IMR-90 (cell line): ENCODE results near the gene JAKMIP1. TPM values are rescaled to one million over a fixed set of nuclear protein-coding genes. Genes with fewer than 3 reads are reported as not detected.

ENCODE experiments used
- ATAC-seq: fragments of 200-7000 bp; cut with Tn5 transposase; 2 replicates; pipeline ENCODE4 v1.9.1; 2020; ENCODE audit warnings: low read depth, mild to moderate bottlenecking, moderate library complexity
- BruUV-seq: library from RNA; stranded (reverse); fragments of 400-500 nt; replicated peaks from 2 replicates; lab custom pipeline; 2021; lab: Mats Ljungman, UMichigan
- CTCF ChIA-PET: fragments of 300-600 bp; formaldehyde crosslinking; extraction: SDS; loops from one replicate; lab custom pipeline; 2021; ENCODE audit warnings: antibody characterized with exemption; lab: Yijun Ruan, JAX
- POLR2A ChIA-PET: fragments of 300-600 bp; sonication (Branson Sonifier 250); formaldehyde crosslinking; loops from one replicate; lab custom pipeline; 2022; ENCODE audit warnings: antibody characterized with exemption; ENCODE audit not compliant: unreplicated experiment; lab: Charles Lee
- DNase-seq: peaks from one replicate; pipeline ENCODE4 v3.0.0; 2013
- H2AFZ ChIP-seq: replicated peaks from 2 replicates; pipeline ENCODE3; 2013; ENCODE audit warnings: low read length, mild to moderate bottlenecking; ENCODE audit not compliant: poor library complexity
- H2AK5ac ChIP-seq: 2 replicates; pipeline ENCODE4 v1.6.1; 2013; ENCODE audit warnings: low read depth, low read length, inconsistent platforms
- H2AK9ac ChIP-seq: replicated peaks from 2 replicates; pipeline ENCODE3; 2013; ENCODE audit warnings: mild to moderate bottlenecking, low read depth, low read length, moderate library complexity; ENCODE audit not compliant: poor library complexity
- H2BK120ac ChIP-seq: 2 replicates; pipeline ENCODE4 v1.6.1; 2013; ENCODE audit warnings: low read depth, low read length, inconsistent platforms
- H2BK15ac ChIP-seq: 3 replicates; pipeline ENCODE4 v1.6.1; 2013; ENCODE audit warnings: low read depth, low read length, inconsistent platforms
- H2BK20ac ChIP-seq: 2 replicates; pipeline ENCODE4 v1.6.1; 2013; ENCODE audit warnings: low read depth, mild to moderate bottlenecking, inconsistent platforms, low read length, moderate library complexity
- H2BK5ac ChIP-seq: 2 replicates; pipeline ENCODE4 v1.6.1; 2013; ENCODE audit warnings: mild to moderate bottlenecking, low read depth, low read length, inconsistent platforms; ENCODE audit not compliant: poor library complexity, severe bottlenecking
- H3K14ac ChIP-seq: replicated peaks from 2 replicates; pipeline ENCODE4 v1.6.1; 2013; ENCODE audit warnings: low read depth, low read length, inconsistent platforms
- H3K18ac ChIP-seq: 2 replicates; pipeline ENCODE4 v1.6.1; 2013; ENCODE audit warnings: low read depth, low read length, control low read depth
- H3K23ac ChIP-seq: 2 replicates; pipeline ENCODE4 v1.6.1; 2013; ENCODE audit warnings: low read depth, low read length, inconsistent platforms
- H3K27ac ChIP-seq: 2 replicates; pipeline ENCODE4 v1.5.1; 2013; ENCODE audit warnings: mild to moderate bottlenecking, control low read depth, low read length; ENCODE audit not compliant: insufficient read depth
- H3K27me3 ChIP-seq: 2 replicates; pipeline ENCODE4 v1.6.1; 2013; ENCODE audit warnings: low read length; ENCODE audit not compliant: control insufficient read depth, insufficient read depth
- H3K36me3 ChIP-seq: 2 replicates; pipeline ENCODE4 v1.6.1; 2013; ENCODE audit warnings: low read length, mixed read lengths; ENCODE audit not compliant: control insufficient read depth, insufficient read depth
- H3K4ac ChIP-seq: 2 replicates; pipeline ENCODE4 v1.6.1; 2013; ENCODE audit warnings: low read depth, low read length, inconsistent platforms
- H3K4me1 ChIP-seq: 2 replicates; pipeline ENCODE4 v1.6.1; 2013; ENCODE audit warnings: low read length, mixed read lengths; ENCODE audit not compliant: control insufficient read depth, insufficient read depth
- H3K4me2 ChIP-seq: 2 replicates; pipeline ENCODE4 v1.6.1; 2013; ENCODE audit warnings: low read depth, mild to moderate bottlenecking, control low read depth, low read length, moderate library complexity
- H3K4me3 ChIP-seq: 2 replicates; pipeline ENCODE4 v1.5.1; 2013; ENCODE audit warnings: low read depth, mild to moderate bottlenecking, control low read depth, low read length, moderate library complexity; ENCODE audit not compliant: insufficient read depth
- H3K56ac ChIP-seq: 2 replicates; pipeline ENCODE4 v1.6.1; 2013; ENCODE audit warnings: low read length, inconsistent platforms; ENCODE audit not compliant: insufficient read depth; ENCODE audit errors: extremely low read depth
- H3K79me1 ChIP-seq, 2 experiments: 2 replicates each; pipeline ENCODE4 v1.6.1; 2013; ENCODE audit warnings: low read length in 2 of 2, inconsistent platforms in 1 of 2, low read depth in 1 of 2
- H3K9ac ChIP-seq: 2 replicates; pipeline ENCODE4 v1.6.1; 2013; ENCODE audit warnings: low read depth, low read length, control low read depth
- H3K9me1 ChIP-seq: 2 replicates; pipeline ENCODE4 v1.6.1; 2013; ENCODE audit warnings: low read length, inconsistent platforms; ENCODE audit not compliant: insufficient read depth
- H3K9me3 ChIP-seq: 2 replicates; pipeline ENCODE4 v1.6.1; 2013; ENCODE audit warnings: low read length; ENCODE audit not compliant: control insufficient read depth, insufficient read depth
- H4K20me1 ChIP-seq: 2 replicates; pipeline ENCODE4 v1.6.1; 2013; ENCODE audit warnings: low read length, inconsistent platforms; ENCODE audit not compliant: insufficient read depth
- H4K5ac ChIP-seq: 2 replicates; pipeline ENCODE4 v1.6.1; 2013; ENCODE audit warnings: mild to moderate bottlenecking, low read depth, low read length, control low read depth
- H4K8ac ChIP-seq, 2 experiments: 2 replicates each; pipeline ENCODE4 v1.6.1; 2013; ENCODE audit warnings: low read depth in 2 of 2, low read length in 2 of 2, control low read depth in 1 of 2, inconsistent platforms in 1 of 2
- H4K91ac ChIP-seq: 2 replicates; pipeline ENCODE4 v1.6.1; 2013; ENCODE audit warnings: low read depth, low read length, inconsistent platforms; ENCODE audit not compliant: insufficient read depth
- CHD1 ChIP-seq: IDR thresholded peaks from 2 replicates; pipeline ENCODE4 v1.6.1; 2012; ENCODE audit warnings: low read depth, low read length, improper control_type of control experiment
- MAZ ChIP-seq: IDR thresholded peaks from 2 replicates; pipeline ENCODE4 v1.6.1; 2012; ENCODE audit warnings: low read depth, mild to moderate bottlenecking, low read length, improper control_type of control experiment, moderate library complexity, borderline replicate concordance
- POLR2A ChIP-seq: IDR thresholded peaks from 2 replicates; pipeline ENCODE4 v1.6.1; 2012; ENCODE audit warnings: mild to moderate bottlenecking, low read depth, low read length
- SMC3 ChIP-seq: fragments of 150-350 bp; IDR thresholded peaks from 2 replicates; pipeline ENCODE4 v1.6.1; 2016; ENCODE audit warnings: low read depth, mild to moderate bottlenecking, antibody characterized with exemption, low read length, moderate library complexity
- USF2 ChIP-seq: fragments of 150-350 bp; IDR thresholded peaks from 2 replicates; pipeline ENCODE4 v1.6.1; 2017; ENCODE audit warnings: mild to moderate bottlenecking, antibody characterized with exemption, low read length, low read depth
- WGBS, 2 experiments: methylation state at CpG; one replicate each; pipeline versions ENCODE4 v1.1.5 to v1.1.7; 2013; ENCODE audit warnings: missing lambda C conversion rate in 2 of 2; ENCODE audit not compliant: insufficient read length in 1 of 2; ENCODE audit errors: extremely low coverage in 2 of 2; 5-methylcytosine and 5-hydroxymethylcytosine counted together
- dilution Hi-C: fragments of 300-500 bp; cut with HindIII; formaldehyde crosslinking; loops from one replicate; pipeline ENCODE4 v1.14.3; 2018; ENCODE audit warnings: low sequenced_read_pairs; ENCODE audit not compliant: unreplicated experiment
- in situ Hi-C: fragments of 300-500 bp; cut with MboI; formaldehyde crosslinking; loops from 3 replicates; pipeline ENCODE4 v1.14.3; 2019; ENCODE audit warnings: low sequenced_read_pairs, inconsistent platforms, mixed read lengths
- intact Hi-C: fragments of 100-400 bp; cut with micrococcal nuclease; formaldehyde crosslinking; loops from 2 replicates; pipeline ENCODE4 v1.10.0; 2022
- polyA plus RNA-seq, 3 experiments: library from polyadenylated mRNA; depleted of rRNA; stranded (reverse); fragments of >200 nt; gene quantifications; 2 replicates each; pipeline ENCODE4 v1.2.3, GENCODE V29; 2012; ENCODE audit warnings: low replicate concordance in 1 of 3
- total RNA-seq: library from RNA; depleted of rRNA; stranded (reverse); fragments of >200 nt; gene quantifications from 2 replicates; pipeline ENCODE4 v1.2.3, GENCODE V29; 2012

JAKMIP1 gene
- total and polyA plus RNA-seq, 2 of the 4 experiments (the other 2 are of a cell fraction), result not detected

GRCh38 chr4:6142511-6142910, 57.8 kb downstream of the JAKMIP1 start:
- Histone ChIP-seq H2AK9ac (no peak overlapping the region), H3K4ac (no peak overlapping the region), H3K4me3 (no peak overlapping the region), H3K4me1 (no peaks in the 10 kb centered on the region), H3K27ac (no peak overlapping the region), H4K91ac (no peak overlapping the region), H3K14ac (no peak overlapping the region), H3K36me3 (no peaks in the 10 kb centered on the region), H4K8ac (no peak overlapping the region), H2BK5ac (no peak overlapping the region), H3K79me1 (no peaks in the 10 kb centered on the region), H3K4me2 (no peak overlapping the region), H3K27me3 (no peaks in the 10 kb centered on the region), H3K18ac (no peak overlapping the region), H3K56ac (no peak overlapping the region), H2BK120ac (no peak overlapping the region), H4K20me1 (no peaks in the 10 kb centered on the region), H3K9me3 (peaks cover 10% of the 10 kb centered on the region; the same call in 1 of the 2 replicates), H2AK5ac (no peak overlapping the region), H4K5ac (no peak overlapping the region), H3K23ac (no peak overlapping the region), H2BK15ac (no peak overlapping the region), H2BK20ac (no peak overlapping the region), H2AFZ (no peak overlapping the region), H3K9me1 (no peaks in the 10 kb centered on the region), H3K9ac (no peak overlapping the region)
- TF ChIP-seq SMC3, result no peak
- no peak for TF ChIP-seq CHD1
- TF ChIP-seq POLR2A, result no peak
- TF ChIP-seq USF2, result no peak
- TF ChIP-seq MAZ, result no peak
- in situ Hi-C loops (loop anchor here (25.0 kb wide), 1 partner anchor 105 kb away; no protein-coding TSS in a partner anchor), dilution Hi-C loops (no loop called here), intact Hi-C loops (no loop called here)
- ChIA-PET POLR2A (no interaction called here), CTCF (no interaction called here)
- no CpG with 5 or more reads among the region's 7 CpGs for WGBS, 2 experiments
- DNase-seq, result no peak
- BruUV-seq, result no TSS peak
- no peak for ATAC-seq
